ENCODE results near the gene MUC13. TPM values are rescaled to one million over a fixed set of nuclear protein-coding genes. Genes with fewer than 3 reads are reported as not detected.

MUC13 gene
- total and polyA plus RNA-seq, 4 donors = 0.43 to 6.6 (median 0.49) TPM; not detected in 1

DNA sequence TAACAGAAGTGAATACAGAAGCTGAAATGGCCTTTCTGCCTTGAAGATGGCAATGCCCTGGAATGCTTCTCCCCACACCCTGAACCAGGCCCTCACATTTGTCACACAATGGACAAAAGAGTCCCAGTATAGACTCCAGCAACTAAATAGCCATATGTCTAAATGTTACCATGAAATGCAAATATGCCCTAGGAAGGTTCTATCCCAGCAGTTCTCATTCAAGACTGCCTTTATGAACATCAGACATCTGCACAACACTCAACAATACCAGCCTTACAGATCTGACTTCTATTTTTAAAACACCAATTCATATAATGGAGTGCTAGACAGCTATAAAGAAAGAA lies 55.2 kb downstream of the MUC13 start:
- H3K27me3 ChIP-seq (ENCODE audit: control insufficient read depth in 3 of 3, insufficient read depth in 3 of 3, low read length in 2 of 3) = no peaks in the 10 kb centered on the region
- DNase-seq (no peak), ATAC-seq (ENCODE audit: insufficient read depth, low FRiP score) (no peak)
- H3K36me3 ChIP-seq (ENCODE audit: control insufficient read depth in 4 of 4, insufficient read depth in 4 of 4, low read length in 4 of 4) = no peaks in the 10 kb centered on the region
- peak overlapping the region; percentile 51 to 90 for H3K27ac ChIP-seq (ENCODE audit: low read depth in 1 of 2, low read length in 1 of 2)
- no peak overlapping the region for H3K9ac ChIP-seq (ENCODE audit: insufficient read depth in 1 of 2, low read length in 2 of 2)
- no peak overlapping the region for H3K4me3 ChIP-seq
- no peak for TF ChIP-seq CTCF (IDR thresholded peaks at IDR 0.05; ENCODE audit: control extremely low read depth, extremely low read depth)
- H3K9me3 ChIP-seq (ENCODE audit: control insufficient read depth in 4 of 4, insufficient read depth in 3 of 4, low read length in 3 of 4) = no peaks in the 10 kb centered on the region
- H3K4me1 ChIP-seq (ENCODE audit: control insufficient read depth in 5 of 5, insufficient read depth in 5 of 5, low read length in 5 of 5) = peaks cover 0 to 33% (median 10%) of the 10 kb centered on the region in 5 donors

- 15 to 20% methylated on average over 6 of the region's 6 CpGs for WGBS, 2 donors
Measured at GRCh38 chr3:124878561-124879336, 55.8 kb downstream of the MUC13 start.

GRCh38 chr3:124877674-124878073 lies 56.9 kb downstream of the MUC13 start:
- no peak for TF ChIP-seq CTCF (IDR thresholded peaks at IDR 0.05; ENCODE audit: control extremely low read depth, extremely low read depth)
- H3K36me3 ChIP-seq (ENCODE audit: control insufficient read depth in 4 of 4, insufficient read depth in 4 of 4, low read length in 4 of 4) = peaks cover 0 to 2% (median under 1%) of the 10 kb centered on the region in 4 donors
- H3K4me1 ChIP-seq (ENCODE audit: control insufficient read depth in 5 of 5, insufficient read depth in 5 of 5, low read length in 5 of 5) = peaks cover 0 to 27% (median 12%) of the 10 kb centered on the region in 5 donors
- no peak overlapping the region for H3K4me3 ChIP-seq
- H3K27ac ChIP-seq (ENCODE audit: low read depth in 1 of 2, low read length in 1 of 2) = peak overlapping the region in 1 of 2 donors; percentile 88
- DNase-seq = no peak
- 82 to 86% methylated on average over 3 of the region's 3 CpGs for WGBS, 2 donors
- no peaks in the 10 kb centered on the region for H3K27me3 ChIP-seq (ENCODE audit: control insufficient read depth in 3 of 3, insufficient read depth in 3 of 3, low read length in 2 of 3)
- H3K9ac ChIP-seq (ENCODE audit: insufficient read depth in 1 of 2, low read length in 2 of 2) = no peak overlapping the region
- no peaks in the 10 kb centered on the region for H3K9me3 ChIP-seq (ENCODE audit: control insufficient read depth in 4 of 4, insufficient read depth in 3 of 4, low read length in 3 of 4)
- no peak for ATAC-seq (ENCODE audit: insufficient read depth, low FRiP score)

More at GRCh38 chr3:124878561-124879336, 55.8 kb downstream of the MUC13 start:
- Histone ChIP-seq H3K27ac (ENCODE audit: low read depth in 1 of 2, low read length in 1 of 2) (peak overlapping the region; percentile 64 to 90), H3K27me3 (ENCODE audit: control insufficient read depth in 3 of 3, insufficient read depth in 3 of 3, low read length in 2 of 3) (no peaks in the 10 kb centered on the region), H3K36me3 (ENCODE audit: control insufficient read depth in 4 of 4, insufficient read depth in 4 of 4, low read length in 4 of 4) (no peaks in the 10 kb centered on the region), H3K9ac (ENCODE audit: insufficient read depth in 1 of 2, low read length in 2 of 2) (no peak overlapping the region), H3K9me3 (ENCODE audit: control insufficient read depth in 4 of 4, insufficient read depth in 3 of 4, low read length in 3 of 4) (no peaks in the 10 kb centered on the region), H3K4me3 (no peak overlapping the region), H3K4me1 (ENCODE audit: control insufficient read depth in 5 of 5, insufficient read depth in 5 of 5, low read length in 5 of 5) (peaks cover 0 to 30% (median 10%) of the 10 kb centered on the region in 5 donors)
- ATAC-seq (ENCODE audit: insufficient read depth, low FRiP score) (peak; percentile 63), DNase-seq (peak; percentile 23 to 58 (median 46))
- no peak for TF ChIP-seq CTCF (IDR thresholded peaks at IDR 0.05; ENCODE audit: control extremely low read depth, extremely low read depth)

Measured in lung (tissue), 12 donors.